Hepatic stellate cell (primary cell): Measurements from ENCODE around the gene PRRT4.

Experiments
- DNase-seq: peaks from one replicate; pipeline ENCODE4 v3.0.0; 2011; ENCODE audit warnings: low spot score

PRRT4 gene

DNA sequence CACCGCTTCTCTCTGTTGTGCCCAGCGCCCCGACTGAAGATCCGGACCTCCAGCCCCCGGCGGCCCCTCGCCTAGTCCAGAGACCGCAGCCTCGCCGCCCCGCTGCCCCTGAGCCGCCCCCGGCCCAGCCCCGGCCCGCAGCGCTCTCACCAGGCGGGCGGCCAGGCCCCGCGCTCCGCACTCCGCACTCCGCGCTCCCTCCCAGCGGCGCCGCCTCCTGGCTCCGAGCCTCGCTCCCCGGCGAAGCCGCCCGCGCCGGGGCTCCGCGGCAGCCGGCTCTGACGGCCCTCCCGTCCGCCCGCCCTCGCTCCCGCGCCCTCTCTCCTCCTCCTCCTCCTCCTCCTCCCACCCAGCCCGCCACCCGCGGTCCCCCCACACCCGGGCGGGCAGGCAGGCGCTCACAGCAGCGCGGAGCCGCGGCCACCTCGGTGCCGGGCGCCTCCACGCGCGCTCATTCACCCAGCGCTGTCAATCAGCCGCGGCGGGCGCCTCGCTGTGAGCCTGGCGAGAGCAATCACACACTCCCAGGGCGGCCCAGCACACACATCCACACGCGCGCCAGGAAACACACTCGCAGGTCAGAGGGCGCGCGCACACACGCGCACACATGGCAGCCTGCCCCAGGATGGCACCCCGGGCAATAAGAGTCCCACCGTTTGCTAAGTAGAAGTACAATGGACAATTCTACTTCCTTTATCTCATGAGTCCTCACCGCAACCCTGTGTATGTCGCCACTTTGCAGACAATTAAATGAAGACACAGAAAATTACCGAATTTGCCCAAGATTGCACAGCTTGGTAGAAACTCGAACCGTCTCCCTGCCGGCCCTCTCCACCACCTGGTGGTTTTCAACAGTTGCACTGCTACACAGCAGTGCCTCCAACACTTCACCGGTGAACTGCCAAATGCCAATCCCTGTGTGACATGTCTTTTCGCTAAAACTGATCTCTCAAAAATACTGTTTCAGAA lies at the start of gene PRRT4:
Gene PRRT4 (minus strand): TSS at position 280 of the 969 bp plus-strand sequence.
- peak; percentile 57 for DNase-seq

DNA sequence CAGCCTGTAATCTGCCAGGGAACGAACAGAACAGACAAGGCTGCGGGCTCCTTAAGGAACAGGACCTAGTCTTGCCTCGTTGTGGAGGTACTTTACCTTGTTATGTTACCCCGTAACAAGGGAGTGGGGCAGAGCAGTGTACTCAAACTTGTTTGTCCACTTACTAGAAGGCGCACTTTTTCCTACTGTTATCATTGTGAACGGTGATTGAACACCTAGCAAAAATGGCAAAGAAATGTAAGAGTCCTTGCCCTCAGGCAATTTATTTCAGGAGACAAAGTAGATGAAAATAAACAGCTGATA lies 48.9 kb upstream of the PRRT4 start:
- DNase-seq = no peak

DNA sequence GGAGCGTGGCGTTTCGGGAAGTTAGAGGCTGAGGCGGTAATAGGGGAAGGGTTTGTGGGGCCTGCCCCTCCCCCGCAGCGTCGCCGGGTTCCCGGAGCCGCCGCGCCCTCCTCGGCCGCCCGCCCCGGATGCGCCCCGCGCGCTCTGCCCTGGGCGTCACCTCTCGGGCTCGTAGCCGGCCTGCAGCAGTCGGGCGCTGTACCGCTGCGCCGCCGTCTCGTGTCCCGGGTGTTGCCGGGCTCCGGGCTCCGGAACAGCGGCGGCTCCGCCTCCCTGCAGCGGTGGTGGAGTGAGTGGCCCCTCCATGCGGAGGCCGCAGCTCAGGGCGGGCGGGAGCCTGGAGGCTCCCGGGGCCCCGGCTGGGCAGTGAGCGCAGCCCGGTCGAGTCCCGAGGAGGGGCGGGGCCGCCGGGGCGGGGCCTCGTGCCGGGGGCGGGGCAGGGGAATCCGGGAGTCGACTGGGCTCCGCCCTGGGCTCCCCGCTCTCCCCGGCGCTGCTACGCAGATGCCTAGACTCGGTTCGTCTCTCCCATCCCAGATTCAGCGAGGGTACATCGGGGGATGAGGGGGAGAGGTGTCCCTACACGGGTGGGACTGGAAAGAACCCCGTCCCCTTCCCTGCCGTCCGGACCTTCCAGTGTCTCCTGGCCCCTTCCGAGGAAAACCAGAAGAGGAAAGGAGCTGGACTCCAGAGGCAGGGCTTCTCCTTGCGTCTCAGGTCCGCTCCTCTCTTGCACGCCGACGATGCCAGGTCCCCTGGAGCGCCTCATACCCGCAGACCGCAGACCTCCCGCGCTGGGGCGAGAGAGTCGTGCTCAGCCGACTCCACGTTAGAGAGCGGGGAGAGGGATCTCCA lies 48.3 kb upstream of the PRRT4 start, which contains the start of gene IMPDH1:
Gene IMPDH1 (minus strand): TSS at position 387 of the 855 bp plus-strand sequence. CDS start 81 bp downstream, at position 306.
- DNase-seq = peak; percentile 95

DNA sequence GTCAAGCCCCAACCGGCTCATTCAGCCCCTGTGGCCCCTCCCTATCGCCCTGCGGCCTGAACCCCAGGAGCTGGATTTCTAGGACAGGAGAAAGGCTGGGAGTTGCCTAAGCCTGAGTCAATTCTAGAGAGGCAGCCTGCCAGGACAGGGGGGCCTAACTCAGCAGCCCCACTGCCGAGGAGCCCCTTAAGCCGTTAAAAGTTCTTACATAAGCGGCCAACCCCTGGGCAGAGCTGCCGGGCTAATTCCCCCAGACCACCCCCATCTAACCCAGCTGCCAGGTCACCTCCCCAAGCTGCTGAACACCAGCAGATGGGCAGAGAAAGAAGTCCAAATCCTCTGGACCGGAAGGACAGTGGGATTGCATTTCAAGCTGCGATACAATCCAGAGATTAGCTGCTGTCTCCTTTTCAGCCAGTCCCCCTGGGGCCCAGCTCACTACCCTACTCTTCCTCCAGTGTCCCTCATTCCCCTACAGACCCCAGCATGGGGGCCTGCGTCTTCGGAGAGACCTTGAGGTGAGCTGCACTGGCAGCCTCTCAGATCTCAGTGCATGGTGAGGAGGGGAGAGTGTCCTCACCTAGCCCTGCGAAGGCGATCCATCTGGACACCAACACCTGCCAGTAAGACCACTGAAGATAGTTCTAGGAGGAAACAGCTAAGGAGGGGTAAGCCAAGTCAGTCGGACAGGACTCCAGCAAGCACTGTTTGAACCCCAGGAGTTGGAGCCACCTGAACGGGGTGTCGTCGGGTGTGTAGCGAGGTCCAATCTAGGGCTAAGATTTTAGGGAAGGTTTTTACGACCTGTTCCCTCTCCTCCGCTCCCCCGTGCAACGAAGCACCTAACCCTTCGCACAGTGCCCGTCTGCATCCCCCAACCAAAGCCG lies 47.5 kb upstream of the PRRT4 start:
- DNase-seq = no peak

DNA sequence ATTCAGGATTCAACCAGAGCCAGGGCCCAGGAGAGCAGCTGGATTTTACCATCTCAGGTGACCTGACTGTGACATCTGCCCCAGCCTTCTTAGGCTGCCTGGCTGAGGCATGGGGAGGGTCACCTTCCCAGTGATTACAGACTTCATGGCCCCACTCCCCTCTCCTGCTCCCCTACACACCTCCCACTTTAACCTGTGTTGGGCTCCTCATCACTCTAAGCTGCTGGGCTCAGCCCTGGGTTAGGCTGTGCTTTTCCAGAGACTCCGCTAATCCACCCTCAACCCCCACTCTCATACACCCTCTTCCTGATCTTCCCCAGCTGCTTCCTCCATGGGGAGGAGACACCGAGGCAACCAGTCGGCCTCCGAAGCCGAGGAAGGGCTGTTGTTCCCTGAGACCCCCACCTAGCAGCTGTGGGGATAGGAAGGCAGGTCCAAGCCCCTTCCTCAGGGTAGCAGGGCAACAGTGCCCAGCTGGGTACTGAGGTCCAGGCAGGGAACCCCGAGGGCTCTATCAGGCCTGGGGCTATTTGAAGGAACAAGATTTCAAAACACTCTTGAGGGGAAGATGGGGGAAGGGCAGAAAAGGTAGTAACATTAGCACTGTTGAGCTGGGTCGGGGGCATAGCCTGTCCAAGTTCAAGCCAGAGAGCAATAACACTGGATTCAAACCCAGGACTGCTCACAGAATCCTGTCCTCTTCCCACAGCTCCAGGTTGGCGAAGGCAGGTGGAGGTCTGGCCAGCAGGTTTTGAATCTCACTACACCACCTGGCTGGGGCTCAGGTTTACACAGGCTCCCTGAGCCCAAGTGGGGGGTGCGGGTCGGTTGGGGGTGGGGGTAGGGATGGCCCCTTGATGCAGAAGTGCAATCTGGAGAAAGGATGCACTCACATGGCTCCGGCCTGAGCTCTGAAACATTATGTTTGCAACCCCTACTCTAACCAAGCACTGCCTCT lies 46.5 kb upstream of the PRRT4 start:
- no peak for DNase-seq

DNA sequence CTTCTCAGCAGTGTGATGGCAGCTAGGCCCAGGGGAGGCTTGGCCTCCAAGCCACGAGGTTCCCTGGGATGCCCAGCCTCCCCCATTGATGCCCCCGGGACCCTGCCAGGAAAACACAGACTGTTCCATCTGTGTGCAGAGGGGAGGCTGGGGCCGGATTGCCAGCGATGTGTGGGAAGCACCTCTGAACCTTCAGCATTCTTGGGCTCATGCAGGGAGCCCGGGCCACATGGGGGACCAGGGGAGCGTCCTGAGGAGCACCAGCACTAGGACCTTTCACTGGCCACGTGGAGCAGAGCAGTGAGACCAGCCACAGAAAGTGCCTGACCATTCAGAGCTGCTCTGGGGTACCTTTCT lies 45.7 kb upstream of the PRRT4 start:
- no peak for DNase-seq

DNA sequence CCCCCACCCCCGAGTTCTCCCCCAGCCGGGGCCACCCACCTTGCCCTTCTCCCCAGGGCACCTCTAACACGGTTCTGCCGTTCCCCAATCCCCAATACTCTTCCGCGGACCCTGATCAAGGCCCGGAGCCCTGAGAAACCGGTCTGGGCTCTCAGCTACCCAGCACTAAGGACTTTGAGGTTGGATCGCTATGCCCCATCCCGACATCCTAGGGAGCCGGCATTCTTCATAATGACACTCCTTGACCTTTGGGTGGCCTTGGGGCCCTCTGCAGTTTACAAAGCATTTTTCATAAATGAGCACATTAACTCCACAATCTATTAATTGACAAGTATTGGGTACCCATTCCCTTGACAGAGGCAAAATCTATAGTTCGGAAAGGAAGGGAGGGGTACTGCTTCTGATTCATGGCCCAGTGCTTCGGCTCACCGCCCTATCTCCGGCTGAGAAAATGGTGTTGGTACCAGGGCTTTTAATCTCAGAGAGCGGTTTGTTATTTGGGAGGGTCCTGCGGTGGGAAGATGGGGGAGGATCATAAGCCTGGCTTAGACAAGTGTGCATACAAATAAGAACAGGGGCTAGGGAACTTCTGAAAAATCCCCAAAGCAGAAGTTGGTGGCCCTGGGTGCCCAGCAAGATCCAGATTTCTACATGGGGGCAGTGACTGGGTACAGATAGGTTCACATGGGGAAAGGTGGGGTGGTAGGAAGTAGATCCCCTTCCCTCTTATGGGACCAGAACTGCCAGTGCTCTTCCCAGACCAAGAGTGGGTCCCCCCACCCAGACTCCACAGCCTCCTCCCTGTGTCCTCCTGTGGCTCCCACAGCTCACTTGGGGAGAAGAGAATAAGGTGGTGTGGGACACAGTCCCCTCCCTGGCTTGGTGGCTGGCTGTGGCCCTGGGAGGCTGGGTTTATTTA lies 45.1 kb upstream of the PRRT4 start:
- no peak for DNase-seq

DNA sequence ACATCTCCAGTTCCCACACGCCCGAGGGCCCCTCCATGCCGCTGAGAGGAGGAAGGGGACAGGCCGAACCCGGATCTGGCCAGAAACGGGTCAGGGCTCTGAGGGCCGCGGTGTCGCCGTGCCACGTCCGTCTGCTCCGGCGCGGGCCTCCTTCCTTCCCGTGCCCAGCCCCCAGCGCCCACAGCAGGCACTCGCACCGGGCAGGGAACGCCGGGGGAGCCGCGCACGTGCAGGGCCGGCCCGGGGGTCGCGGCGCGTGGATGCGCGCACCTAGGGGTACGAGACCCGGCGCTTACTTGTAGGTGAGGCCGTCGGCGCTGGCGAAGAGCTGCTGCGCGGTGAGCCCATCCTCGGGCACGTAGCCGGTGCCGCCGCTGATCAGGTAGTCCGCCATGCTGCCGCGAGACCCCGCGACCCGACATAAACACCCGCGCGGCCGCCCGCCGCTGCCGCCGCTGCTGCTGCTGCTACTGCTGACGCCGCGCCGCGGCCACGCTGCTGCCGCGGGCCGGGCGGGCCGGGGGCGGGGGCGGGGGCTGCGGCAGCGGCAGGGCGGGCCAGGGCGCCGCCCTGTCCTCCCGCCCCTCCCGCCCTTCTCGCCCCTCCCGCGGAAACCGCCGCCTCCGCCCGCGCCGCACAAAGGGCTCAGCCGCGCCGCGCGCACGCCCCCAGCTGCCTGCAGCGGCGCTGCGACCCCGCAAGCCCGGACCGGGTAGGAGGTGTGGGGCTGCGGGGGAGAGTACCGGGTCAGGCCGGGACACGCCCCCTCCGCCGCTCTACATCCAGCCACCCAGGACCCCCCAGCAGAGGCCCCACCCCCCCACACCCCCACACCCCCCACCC lies 44.2 kb upstream of the PRRT4 start:
- DNase-seq = peak; percentile 69

DNA sequence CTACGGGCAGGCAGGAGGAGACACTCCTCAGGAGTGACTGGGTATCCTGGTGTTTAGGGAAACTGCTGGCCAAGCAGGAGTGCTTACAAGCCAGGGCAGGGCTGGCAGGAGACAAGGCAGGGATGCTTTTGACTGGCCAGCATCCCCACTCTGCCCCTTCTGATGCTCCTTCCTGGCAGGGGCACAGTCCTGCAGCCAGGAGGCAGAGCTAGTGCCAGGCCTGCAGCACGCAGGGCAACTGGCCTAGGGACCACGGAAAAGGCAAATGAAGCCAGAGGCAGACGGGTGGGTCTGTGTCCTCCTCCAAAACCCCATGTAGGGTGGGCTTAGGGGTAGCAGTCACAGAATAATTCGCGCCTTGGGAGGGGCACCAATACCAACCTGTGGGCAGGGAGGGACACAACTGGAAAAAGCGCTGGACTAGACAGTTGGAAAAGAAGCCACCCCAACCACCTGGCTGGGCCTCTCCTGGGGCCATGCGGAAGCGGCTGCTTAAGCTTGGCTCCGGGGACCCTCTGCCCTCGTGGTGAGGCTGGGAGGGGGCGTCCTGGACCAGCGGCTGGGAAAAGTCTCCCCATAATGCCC lies 43.5 kb upstream of the PRRT4 start:
- no peak for DNase-seq

DNA sequence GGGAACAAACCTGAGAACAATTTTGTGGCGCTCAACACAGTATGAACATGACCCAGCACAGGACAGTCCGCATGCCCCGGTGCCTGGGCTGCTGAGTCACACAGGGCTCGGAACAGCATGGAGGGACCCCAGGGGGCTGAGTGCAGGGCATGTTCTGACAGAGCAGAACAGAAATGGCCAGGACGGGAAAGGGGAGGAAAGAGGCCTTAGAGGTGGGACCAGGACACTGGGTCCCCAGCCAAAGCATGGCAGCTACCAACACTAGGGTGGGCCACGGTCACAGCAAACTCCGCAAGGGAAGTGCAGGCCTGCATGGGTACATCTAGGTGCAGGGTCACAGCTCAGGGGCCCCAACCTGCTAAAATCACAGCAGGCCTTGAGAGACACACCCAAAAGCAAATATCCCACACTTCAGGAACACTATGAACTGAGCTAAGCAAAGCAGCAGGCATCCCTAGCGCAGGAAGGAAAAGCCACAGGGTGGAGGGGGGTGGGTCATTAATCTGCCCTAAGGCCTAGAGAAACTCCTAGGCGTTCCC lies 42.7 kb upstream of the PRRT4 start:
- DNase-seq = no peak

DNA sequence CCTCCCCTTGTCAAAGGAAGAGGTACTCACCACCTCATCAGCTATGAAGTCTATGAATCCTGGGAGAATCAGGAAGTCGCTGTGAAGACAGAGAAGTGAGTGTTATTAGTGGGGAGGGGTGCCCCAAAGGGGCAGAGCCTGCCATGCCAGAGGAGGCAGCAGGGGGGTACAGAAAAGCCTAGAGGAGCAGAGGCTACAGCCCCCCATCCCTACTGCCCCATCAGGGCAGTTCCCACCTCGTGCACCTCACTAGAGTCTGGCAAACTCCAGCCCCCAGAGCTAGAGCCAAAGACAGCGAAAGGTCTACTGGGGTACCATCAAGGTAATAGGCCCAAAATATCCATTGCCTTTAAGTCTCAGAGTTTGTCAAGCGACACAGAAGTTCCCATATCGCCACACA lies 42.2 kb upstream of the PRRT4 start:
- DNase-seq = no peak

DNA sequence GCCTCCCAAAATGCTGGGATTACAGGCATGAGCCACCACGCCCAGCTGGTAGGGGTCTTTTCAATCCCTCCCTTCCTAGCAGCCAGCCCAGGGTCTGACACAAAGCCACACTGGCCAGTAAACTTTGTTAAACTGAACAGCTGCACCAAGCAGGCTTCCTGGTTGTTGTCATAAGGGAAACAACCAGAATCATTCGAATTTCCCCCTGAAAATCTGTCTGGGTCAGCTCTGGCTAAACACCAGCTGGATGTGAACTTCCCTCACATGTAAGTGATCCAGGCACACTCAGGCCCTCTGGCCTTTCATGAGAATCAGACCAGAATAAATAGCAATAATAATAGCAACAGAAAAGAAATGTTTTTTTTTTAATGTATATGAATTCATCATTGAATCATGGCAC lies 40.9 kb upstream of the PRRT4 start:
- no peak for DNase-seq

DNA sequence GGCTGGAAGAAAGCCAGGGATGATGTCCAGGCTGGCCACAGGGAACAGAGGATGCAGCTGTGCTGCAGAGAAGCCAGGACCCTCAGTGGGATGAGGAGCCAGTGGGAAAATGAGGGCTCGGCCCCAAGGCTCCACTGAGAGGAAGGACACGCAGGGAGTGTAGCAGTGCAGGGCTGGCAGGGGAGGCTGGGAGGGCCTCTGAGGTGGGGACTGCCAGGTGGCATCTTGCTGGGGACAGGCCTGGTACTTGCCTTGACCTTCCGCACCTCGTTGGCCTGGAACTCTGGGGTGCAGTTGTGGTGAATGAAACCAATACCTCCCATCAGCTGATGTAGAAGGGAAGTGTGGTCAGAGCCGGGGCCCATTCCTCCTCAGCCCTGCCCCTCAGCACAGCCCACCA lies 39.1 kb upstream of the PRRT4 start:
- DNase-seq = no peak

DNA sequence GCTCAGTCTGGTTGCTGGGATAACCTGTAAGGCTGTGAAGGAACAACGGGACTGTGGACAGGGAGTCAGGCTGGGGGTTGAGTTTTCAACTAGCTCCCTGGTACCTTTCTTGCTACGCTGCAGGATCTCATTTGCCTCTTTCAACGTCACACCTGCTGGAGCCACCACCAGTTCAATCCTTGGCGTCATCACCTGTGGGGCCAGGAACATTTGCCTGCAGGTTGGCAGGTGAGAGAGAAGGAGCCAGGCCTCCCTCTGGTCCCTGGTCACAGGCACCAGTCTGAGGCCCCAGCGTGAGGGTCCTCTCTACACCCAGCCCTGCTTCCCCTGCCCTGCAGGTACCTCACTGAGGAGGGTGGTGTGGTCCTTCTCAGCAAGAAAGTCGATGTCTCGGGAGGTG lies 38.5 kb upstream of the PRRT4 start:
- no peak for DNase-seq

DNA sequence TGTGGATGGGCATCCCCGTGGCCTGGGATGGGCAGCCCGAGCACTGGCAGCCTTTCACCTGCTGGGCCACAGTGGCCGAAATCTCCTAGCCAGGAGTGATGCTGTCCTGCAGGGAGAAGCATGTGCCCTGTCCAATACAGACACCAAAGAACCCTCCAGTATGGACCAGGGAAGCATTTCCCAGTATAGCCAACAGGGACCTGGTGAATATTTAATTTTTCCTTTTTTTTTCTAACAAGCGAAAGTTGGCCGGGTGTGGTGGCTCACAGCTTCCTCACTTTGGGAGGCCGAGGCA lies 37.3 kb upstream of the PRRT4 start:
- no peak for DNase-seq

DNA sequence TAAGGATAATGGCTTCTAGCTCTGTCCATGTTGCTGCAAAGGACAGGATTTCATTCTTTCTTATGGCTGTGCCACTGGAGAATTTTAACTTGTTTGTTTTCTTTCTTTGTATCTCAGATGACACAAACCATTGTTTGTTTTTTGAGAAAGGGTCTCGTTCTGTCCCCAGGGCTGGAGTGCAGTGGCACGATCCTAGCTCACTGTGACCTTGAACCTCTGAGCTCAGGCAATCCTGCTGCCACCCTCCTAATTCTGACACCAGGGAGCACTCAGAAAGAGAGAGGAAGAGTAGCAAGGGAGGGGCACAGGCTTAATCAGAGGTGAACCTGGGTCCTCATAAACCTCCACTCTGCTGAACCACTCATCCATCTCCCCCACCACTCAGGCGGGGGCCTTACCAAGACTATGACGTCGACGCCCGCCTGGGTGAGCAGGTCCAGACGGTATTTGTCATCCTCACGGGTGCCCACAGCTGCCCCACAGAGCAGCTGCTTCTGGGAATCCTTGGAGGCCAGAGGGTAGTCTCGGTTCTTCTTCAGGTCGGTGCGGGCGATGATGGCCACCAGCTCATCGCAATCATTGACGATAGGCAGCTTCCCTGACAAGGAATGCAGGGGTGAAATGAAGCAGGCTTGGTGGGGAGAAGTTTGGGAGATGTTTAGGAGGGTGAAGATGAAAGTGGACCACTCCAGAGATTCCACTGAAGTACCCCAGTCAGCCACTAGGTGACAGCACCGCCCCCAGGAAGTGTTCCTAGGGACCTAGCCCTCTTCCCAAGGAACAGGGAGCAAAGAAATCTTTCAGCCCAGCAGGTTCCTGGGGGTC lies 36.7 kb upstream of the PRRT4 start:
- DNase-seq = peak; percentile 78

DNA sequence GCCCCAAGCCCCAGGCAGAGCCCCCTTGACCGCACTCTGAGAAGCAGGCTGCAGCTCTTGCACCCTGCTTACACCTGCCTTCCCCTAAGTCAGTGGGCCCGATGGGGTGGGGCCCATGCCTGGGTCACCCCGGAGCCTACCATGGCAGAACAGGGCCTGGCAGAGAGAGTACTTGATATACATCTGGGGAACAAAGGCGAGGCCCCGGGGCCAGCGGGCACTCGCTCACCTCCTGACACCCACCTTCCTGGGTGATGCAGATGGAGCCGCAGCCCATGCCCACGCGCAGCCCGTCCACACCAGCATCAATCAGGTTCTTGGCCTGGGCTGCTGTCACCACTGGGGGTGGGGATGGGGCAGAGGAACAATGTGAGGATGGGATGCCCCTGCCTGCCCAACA lies 34.9 kb upstream of the PRRT4 start:
- DNase-seq = no peak

DNA sequence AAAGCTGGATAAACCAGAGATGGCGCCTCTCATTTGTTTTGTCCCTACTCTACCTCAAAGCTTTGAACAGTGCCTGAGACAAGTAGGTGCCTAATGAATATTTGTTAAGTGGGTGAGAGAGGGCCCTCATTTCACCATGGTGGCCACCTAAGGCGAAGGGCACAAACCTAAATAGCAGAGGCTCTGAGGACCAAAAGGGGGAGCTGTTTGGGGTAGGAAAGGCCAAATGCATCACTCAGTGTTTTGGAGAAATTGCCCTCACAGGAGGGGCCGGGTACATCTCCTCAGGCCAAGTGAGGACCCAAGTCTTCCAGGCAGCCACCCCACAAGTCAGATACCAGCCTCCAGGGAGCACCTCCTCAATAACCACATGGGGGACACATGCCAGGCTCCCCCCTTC lies 34.3 kb upstream of the PRRT4 start:
- no peak for DNase-seq
